ENCODE measurements around the gene TMEM101.
"Not testable (repeated sequence)": the region's sequence is repeated elsewhere in the genome, so short reads cannot be mapped to it uniquely, and the experiment has no call there.

Gene TMEM101

GRCh38 chr17:43967251-43967875 is 47.4 kb downstream of the TMEM101 start:
- TF ChIP-seq, protein P1, sequence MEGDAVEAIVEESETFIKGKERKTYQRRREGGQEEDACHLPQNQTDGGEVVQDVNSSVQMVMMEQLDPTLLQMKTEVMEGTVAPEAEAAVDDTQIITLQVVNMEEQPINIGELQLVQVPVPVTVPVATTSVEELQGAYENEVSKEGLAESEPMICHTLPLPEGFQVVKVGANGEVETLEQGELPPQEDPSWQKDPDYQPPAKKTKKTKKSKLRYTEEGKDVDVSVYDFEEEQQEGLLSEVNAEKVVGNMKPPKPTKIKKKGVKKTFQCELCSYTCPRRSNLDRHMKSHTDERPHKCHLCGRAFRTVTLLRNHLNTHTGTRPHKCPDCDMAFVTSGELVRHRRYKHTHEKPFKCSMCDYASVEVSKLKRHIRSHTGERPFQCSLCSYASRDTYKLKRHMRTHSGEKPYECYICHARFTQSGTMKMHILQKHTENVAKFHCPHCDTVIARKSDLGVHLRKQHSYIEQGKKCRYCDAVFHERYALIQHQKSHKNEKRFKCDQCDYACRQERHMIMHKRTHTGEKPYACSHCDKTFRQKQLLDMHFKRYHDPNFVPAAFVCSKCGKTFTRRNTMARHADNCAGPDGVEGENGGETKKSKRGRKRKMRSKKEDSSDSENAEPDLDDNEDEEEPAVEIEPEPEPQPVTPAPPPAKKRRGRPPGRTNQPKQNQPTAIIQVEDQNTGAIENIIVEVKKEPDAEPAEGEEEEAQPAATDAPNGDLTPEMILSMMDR (IDR thresholded peaks at IDR 0.05; ENCODE audit: unreplicated experiment in 3 of 3) = no peak
- H3K27me3 Mint-ChIP-seq (ENCODE audit: low read depth) = peaks cover 47% of the 10 kb centered on the region
- H3K36me3 Mint-ChIP-seq (ENCODE audit: low read depth) = no peaks in the 10 kb centered on the region
- no peaks in the 10 kb centered on the region for H3K4me1 Mint-ChIP-seq
- H3K27ac Mint-ChIP-seq = no peak overlapping the region
- no peaks in the 10 kb centered on the region for H3K9me3 Mint-ChIP-seq
- H3K4me3 Mint-ChIP-seq = no peak overlapping the region

- Mint-ChIP-seq H3K27me3 (ENCODE audit: low read depth) (peaks cover 48% of the 10 kb centered on the region), H3K4me3 (no peak overlapping the region), H3K27ac (no peak overlapping the region), H3K9me3 (no peaks in the 10 kb centered on the region), H3K4me1 (no peaks in the 10 kb centered on the region), H3K36me3 (ENCODE audit: low read depth) (no peaks in the 10 kb centered on the region)
- TF ChIP-seq, protein P1 (IDR thresholded peaks at IDR 0.05; ENCODE audit: unreplicated experiment in 3 of 3) = no peak
Measured at GRCh38 chr17:43966276-43966675, 48.5 kb downstream of the TMEM101 start.

GRCh38 chr17:43962479-43962878 is 52.3 kb downstream of the TMEM101 start:
- TF ChIP-seq, protein P1 (IDR thresholded peaks at IDR 0.05; ENCODE audit: unreplicated experiment in 3 of 3) = no peak
- no peak overlapping the region for H3K4me3 Mint-ChIP-seq
- peaks cover 40% of the 10 kb centered on the region for H3K27me3 Mint-ChIP-seq (ENCODE audit: low read depth)

DNA sequence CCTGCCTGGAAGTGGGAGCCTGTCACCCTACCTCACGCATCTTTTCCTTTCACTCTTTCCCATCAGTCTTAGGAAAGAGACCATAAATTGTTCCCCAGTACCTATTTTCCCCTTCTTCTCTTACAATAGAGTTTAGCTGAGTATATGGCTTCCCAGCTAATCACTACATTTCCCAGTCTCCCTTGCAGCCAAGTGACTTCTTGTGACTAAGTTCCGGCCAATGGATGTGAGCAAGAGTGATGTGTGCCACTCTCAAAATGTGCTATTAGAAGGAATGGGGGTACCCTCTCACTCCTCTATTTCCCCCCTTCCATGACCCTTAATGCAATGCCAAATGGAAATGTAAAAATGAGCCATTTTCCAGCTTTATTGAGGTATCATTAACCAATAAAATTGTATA is 52.8 kb downstream of the TMEM101 start:
- no peak overlapping the region for H3K4me3 Mint-ChIP-seq
- no peak overlapping the region for H3K27ac Mint-ChIP-seq
- H3K27me3 Mint-ChIP-seq (ENCODE audit: low read depth) = peaks cover 38% of the 10 kb centered on the region
- H3K9me3 Mint-ChIP-seq = no peaks in the 10 kb centered on the region
- no peaks in the 10 kb centered on the region for H3K36me3 Mint-ChIP-seq (ENCODE audit: low read depth)
- TF ChIP-seq, protein P1 (IDR thresholded peaks at IDR 0.05; ENCODE audit: unreplicated experiment in 3 of 3) = no peak
- no peaks in the 10 kb centered on the region for H3K4me1 Mint-ChIP-seq

More at GRCh38 chr17:43962479-43962878, 52.3 kb downstream of the TMEM101 start:
- Mint-ChIP-seq H3K27ac (no peak overlapping the region), H3K4me1 (no peaks in the 10 kb centered on the region), H3K9me3 (no peaks in the 10 kb centered on the region), H3K36me3 (ENCODE audit: low read depth) (no peaks in the 10 kb centered on the region)

- peaks cover 42% of the 10 kb centered on the region for H3K27me3 Mint-ChIP-seq (ENCODE audit: low read depth)
- H3K4me3 Mint-ChIP-seq; H3K4me1 Mint-ChIP-seq; H3K9me3 Mint-ChIP-seq; H3K27ac Mint-ChIP-seq; H3K36me3 Mint-ChIP-seq (ENCODE audit: low read depth): not testable (repeated sequence)
Measured at GRCh38 chr17:43961292-43961691, 53.5 kb downstream of the TMEM101 start.

Measured in nephron (organoid).